ENCODE data around the gene RPRML. TPM values are rescaled to one million over a fixed set of nuclear protein-coding genes. Genes with fewer than 3 reads are reported as not detected.
A peak's percentile ranks its signal among the peaks of the same experiment; 100 is the strongest.

Gene RPRML
- total RNA-seq, 1 experiment from 2014 or later: 0.11 TPM

DNA sequence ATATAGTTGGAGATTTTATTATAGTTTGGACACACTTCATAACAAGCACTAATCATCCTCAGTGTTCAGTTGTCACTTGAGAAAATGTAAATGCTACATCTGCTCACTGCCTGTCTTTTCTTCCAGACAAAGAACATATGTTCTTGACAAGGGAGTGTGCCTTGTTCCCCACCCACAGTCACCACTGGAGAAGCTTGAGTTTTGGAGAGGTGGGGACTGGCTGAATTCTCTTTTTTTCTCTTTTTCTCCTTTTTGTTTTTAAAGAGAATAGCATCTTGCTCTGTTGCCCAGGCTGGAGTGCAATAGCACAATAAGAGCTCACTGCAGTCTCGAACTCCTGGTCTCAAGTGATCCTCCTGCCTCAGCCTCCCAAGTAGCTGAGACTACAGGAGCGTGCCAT is 15.5 kb downstream of the RPRML start:
- Histone ChIP-seq H3K27me3 (ENCODE audit: low read length) (peaks cover 28% of the 10 kb centered on the region), H3K9me2 (replicated peaks; ENCODE audit: low read length) (no peaks in the 10 kb centered on the region), H3K79me2 (ENCODE audit: low read length) (no peaks in the 10 kb centered on the region), H3K27ac (ENCODE audit: low read length) (no peak overlapping the region), H4K20me1 (ENCODE audit: low read length) (no peaks in the 10 kb centered on the region), H3K9me3 (ENCODE audit: low read length) (no peaks in the 10 kb centered on the region), H3F3A (ENCODE audit: low read length, unreplicated experiment) (no peaks in the 10 kb centered on the region), H2AFZ (ENCODE audit: low read length) (no peak overlapping the region), H3K4me1 (ENCODE audit: insufficient read depth, low read length) (peaks cover 7% of the 10 kb centered on the region), H3K4me3 (ENCODE audit: low read length) (no peak overlapping the region), H3K36me3 (ENCODE audit: low read depth, low read length) (no peaks in the 10 kb centered on the region), H3K4me2 (ENCODE audit: low read length) (no peak overlapping the region), H3K9ac (ENCODE audit: low read length) (no peak overlapping the region)
- no peak for DNase-seq
- ChIA-PET CTCF (no interaction called here), POLR2A (ENCODE audit: unreplicated experiment) (no interaction called here)
- intact Hi-C loops (cut with micrococcal nuclease): no loop called here
- TF ChIP-seq EZH2 (IDR thresholded peaks at IDR 0.05; ENCODE audit: low read length, unreplicated experiment): no peak
- no peak for TF ChIP-seq EZH2phosphoT487 (IDR thresholded peaks at IDR 0.05; ENCODE audit: borderline replicate concordance, low read length)
- TF ChIP-seq, protein P1, sequence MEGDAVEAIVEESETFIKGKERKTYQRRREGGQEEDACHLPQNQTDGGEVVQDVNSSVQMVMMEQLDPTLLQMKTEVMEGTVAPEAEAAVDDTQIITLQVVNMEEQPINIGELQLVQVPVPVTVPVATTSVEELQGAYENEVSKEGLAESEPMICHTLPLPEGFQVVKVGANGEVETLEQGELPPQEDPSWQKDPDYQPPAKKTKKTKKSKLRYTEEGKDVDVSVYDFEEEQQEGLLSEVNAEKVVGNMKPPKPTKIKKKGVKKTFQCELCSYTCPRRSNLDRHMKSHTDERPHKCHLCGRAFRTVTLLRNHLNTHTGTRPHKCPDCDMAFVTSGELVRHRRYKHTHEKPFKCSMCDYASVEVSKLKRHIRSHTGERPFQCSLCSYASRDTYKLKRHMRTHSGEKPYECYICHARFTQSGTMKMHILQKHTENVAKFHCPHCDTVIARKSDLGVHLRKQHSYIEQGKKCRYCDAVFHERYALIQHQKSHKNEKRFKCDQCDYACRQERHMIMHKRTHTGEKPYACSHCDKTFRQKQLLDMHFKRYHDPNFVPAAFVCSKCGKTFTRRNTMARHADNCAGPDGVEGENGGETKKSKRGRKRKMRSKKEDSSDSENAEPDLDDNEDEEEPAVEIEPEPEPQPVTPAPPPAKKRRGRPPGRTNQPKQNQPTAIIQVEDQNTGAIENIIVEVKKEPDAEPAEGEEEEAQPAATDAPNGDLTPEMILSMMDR (conservative IDR thresholded peaks at IDR 0.05; ENCODE audit: low read depth, low read length): no peak
- ATAC-seq: no peak
- no TSS peak for BruUV-seq (replicated peaks)

DNA sequence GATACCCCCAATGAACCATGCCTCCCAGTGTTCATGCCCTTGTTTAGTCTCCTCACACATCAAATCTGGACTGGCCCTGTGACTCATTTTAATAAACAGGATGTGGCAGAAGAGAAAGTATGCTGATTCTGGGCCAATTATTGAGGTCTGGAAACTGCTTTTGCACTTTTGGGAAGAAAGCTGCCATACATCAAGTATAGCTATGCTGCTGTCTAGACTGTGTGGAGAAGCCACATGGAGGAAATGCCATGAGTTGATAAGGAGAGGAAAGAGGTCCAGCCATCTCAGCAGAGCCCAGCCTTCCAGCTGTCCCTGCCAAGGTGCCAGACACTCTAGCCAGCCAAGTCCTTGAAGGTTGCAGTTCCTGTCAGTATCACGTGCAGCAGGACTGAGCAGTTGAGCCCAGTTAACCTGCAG is 16.7 kb downstream of the RPRML start:
- H2AFZ ChIP-seq (ENCODE audit: low read length): no peak overlapping the region
- H3K9ac ChIP-seq (ENCODE audit: low read length): no peak overlapping the region
- H4K20me1 ChIP-seq (ENCODE audit: low read length): no peaks in the 10 kb centered on the region
- intact Hi-C loops (cut with micrococcal nuclease): no loop called here
- ChIA-PET POLR2A (ENCODE audit: unreplicated experiment) (no interaction called here), CTCF (no interaction called here)
- DNase-seq (peak; percentile 63), ATAC-seq (peak; percentile 75)
- H3K4me1 ChIP-seq (ENCODE audit: insufficient read depth, low read length): peaks cover 7% of the 10 kb centered on the region
- no peaks in the 10 kb centered on the region for H3K9me3 ChIP-seq (ENCODE audit: low read length)
- H3K27me3 ChIP-seq (ENCODE audit: low read length): peaks cover 26% of the 10 kb centered on the region
- H3F3A ChIP-seq (ENCODE audit: low read length, unreplicated experiment): no peaks in the 10 kb centered on the region
- H3K27ac ChIP-seq (ENCODE audit: low read length): no peak overlapping the region
- no TSS peak for BruUV-seq (replicated peaks)
- no peaks in the 10 kb centered on the region for H3K79me2 ChIP-seq (ENCODE audit: low read length)
- no peak overlapping the region for H3K4me3 ChIP-seq (ENCODE audit: low read length)
- TF ChIP-seq, protein P1 (conservative IDR thresholded peaks at IDR 0.05; ENCODE audit: low read depth, low read length): no peak
- TF ChIP-seq EZH2phosphoT487 (IDR thresholded peaks at IDR 0.05; ENCODE audit: borderline replicate concordance, low read length): no peak
- TF ChIP-seq EZH2 (IDR thresholded peaks at IDR 0.05; ENCODE audit: low read length, unreplicated experiment): no peak
- no peaks in the 10 kb centered on the region for H3K9me2 ChIP-seq (replicated peaks; ENCODE audit: low read length)
- no peak overlapping the region for H3K4me2 ChIP-seq (ENCODE audit: low read length)
- no peaks in the 10 kb centered on the region for H3K36me3 ChIP-seq (ENCODE audit: low read depth, low read length)

GRCh38 chr17:46960152-46960551 is 18.9 kb downstream of the RPRML start:
- Histone ChIP-seq H3K4me3 (ENCODE audit: low read length) (no peak overlapping the region), H3K27ac (ENCODE audit: low read length) (no peak overlapping the region), H4K20me1 (ENCODE audit: low read length) (no peaks in the 10 kb centered on the region), H3F3A (ENCODE audit: low read length, unreplicated experiment) (no peaks in the 10 kb centered on the region), H3K4me2 (ENCODE audit: low read length) (no peak overlapping the region), H3K79me2 (ENCODE audit: low read length) (no peaks in the 10 kb centered on the region), H3K9ac (ENCODE audit: low read length) (no peak overlapping the region), H3K9me2 (replicated peaks; ENCODE audit: low read length) (no peaks in the 10 kb centered on the region), H3K4me1 (ENCODE audit: insufficient read depth, low read length) (peaks cover 7% of the 10 kb centered on the region), H3K9me3 (ENCODE audit: low read length) (no peaks in the 10 kb centered on the region), H3K27me3 (ENCODE audit: low read length) (peaks cover 11% of the 10 kb centered on the region), H3K36me3 (ENCODE audit: low read depth, low read length) (no peaks in the 10 kb centered on the region), H2AFZ (ENCODE audit: low read length) (no peak overlapping the region)
- CTCF ChIA-PET: no interaction called here
- TF ChIP-seq EZH2phosphoT487 (IDR thresholded peaks at IDR 0.05; ENCODE audit: borderline replicate concordance, low read length) (no peak), EZH2 (IDR thresholded peaks at IDR 0.05; ENCODE audit: low read length, unreplicated experiment) (no peak)
- TF ChIP-seq, protein P1 (conservative IDR thresholded peaks at IDR 0.05; ENCODE audit: low read depth, low read length): no peak
- no TSS peak for BruUV-seq (replicated peaks)
- no peak for DNase-seq
- intact Hi-C loops (cut with micrococcal nuclease): no loop called here
- ATAC-seq: no peak
- POLR2A ChIA-PET (ENCODE audit: unreplicated experiment): no interaction called here

Data from PC-3 (cell line).